Measurements from ENCODE around the gene CPN1. TPM values are rescaled to one million over a fixed set of nuclear protein-coding genes. Genes with fewer than 3 reads are reported as not detected.
"Not testable (repeated sequence)": the region's sequence is repeated elsewhere in the genome, so short reads cannot be mapped to it uniquely, and the experiment has no call there.

The CPN1 gene
- total RNA-seq, 4 donors from 2014 or later = 0.20 TPM; not detected in 3

DNA sequence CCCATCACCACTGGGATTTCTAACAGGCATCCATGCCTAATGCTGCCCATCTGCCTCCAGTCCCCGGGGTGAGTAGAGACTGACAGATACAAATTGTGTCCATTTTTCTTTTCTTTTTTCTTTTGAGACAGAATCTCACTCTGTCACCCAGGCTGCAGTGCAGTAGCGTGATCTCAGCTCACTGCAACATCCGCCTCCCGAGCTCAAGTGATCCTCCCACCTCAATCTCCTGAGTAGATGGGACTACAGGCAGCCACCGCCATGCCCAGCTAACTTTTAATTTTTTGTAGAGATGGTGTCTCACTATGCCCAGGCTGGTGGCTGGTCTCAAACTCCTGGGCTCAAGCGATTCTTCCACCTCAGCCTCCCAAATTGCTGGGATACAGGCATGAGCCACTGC lies 7.6 kb upstream of the CPN1 start:
- no peak overlapping the region for H3K27ac ChIP-seq
- ATAC-seq = no peak
- no peaks in the 10 kb centered on the region for H3K27me3 ChIP-seq
- no peak for DNase-seq
- H3K9me3 ChIP-seq = no peaks in the 10 kb centered on the region
- H3K36me3 ChIP-seq = no peaks in the 10 kb centered on the region
- intact Hi-C loops (cut with DNase I; ENCODE audit: low total_unique reads) (no loop called here), in situ Hi-C loops (cut with MboI; ENCODE audit: low sequenced_read_pairs in 4 of 4) (no loop called here)
- H3K4me3 ChIP-seq = no peak overlapping the region
- H3K4me1 ChIP-seq = no peaks in the 10 kb centered on the region
- no peak for TF ChIP-seq POLR2A (IDR thresholded peaks at IDR 0.05)
- TF ChIP-seq, protein P1, sequence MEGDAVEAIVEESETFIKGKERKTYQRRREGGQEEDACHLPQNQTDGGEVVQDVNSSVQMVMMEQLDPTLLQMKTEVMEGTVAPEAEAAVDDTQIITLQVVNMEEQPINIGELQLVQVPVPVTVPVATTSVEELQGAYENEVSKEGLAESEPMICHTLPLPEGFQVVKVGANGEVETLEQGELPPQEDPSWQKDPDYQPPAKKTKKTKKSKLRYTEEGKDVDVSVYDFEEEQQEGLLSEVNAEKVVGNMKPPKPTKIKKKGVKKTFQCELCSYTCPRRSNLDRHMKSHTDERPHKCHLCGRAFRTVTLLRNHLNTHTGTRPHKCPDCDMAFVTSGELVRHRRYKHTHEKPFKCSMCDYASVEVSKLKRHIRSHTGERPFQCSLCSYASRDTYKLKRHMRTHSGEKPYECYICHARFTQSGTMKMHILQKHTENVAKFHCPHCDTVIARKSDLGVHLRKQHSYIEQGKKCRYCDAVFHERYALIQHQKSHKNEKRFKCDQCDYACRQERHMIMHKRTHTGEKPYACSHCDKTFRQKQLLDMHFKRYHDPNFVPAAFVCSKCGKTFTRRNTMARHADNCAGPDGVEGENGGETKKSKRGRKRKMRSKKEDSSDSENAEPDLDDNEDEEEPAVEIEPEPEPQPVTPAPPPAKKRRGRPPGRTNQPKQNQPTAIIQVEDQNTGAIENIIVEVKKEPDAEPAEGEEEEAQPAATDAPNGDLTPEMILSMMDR (IDR thresholded peaks at IDR 0.05 in 4 of 5, conservative IDR thresholded peaks at IDR 0.05 in 1 of 5) = no peak

DNA sequence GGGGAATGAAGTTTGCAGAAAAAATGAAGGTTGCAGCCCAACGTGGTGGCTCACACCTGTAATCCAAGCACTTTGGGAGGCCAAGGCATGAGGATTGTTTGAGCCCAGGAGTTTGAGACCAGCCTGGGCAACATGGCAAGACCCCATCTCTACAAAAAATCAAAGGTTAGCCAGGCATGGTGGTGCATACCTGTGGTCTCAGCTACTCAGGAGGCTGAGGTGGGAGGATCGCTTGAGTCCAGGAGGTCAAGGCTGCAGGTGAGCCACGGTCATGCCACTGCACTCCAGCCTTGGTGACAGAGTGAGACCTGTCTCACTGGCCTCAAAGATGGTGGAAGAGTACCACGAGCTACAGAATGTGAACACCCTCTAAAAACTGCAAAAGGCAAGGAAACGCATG lies 5.0 kb upstream of the CPN1 start:
- H3K4me1 ChIP-seq; H3K36me3 ChIP-seq; H3K9me3 ChIP-seq; ATAC-seq; H3K4me3 ChIP-seq; DNase-seq; in situ Hi-C loops (cut with MboI; ENCODE audit: low sequenced_read_pairs in 4 of 4); intact Hi-C loops (cut with DNase I; ENCODE audit: low total_unique reads); H3K27me3 ChIP-seq; H3K27ac ChIP-seq: not testable (repeated sequence)

DNA sequence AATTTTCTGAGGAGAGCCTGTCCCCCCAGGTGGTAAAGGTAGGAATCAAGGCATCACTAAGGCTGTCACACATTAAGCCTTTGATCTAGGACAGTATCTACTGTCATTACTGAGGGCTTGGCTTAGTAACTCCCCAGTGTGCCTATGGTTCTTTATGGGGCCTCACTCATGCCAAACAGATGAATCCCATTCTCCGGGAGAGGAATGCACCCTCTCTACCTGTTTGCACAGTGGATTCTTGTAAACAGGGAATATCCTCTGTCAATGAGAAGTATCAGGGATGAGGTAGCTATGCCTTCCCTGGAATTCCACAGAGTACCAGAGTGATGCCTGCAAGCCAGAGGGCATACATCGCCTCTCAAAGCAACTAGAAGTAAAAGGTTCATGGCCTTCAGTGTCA lies 3.9 kb upstream of the CPN1 start:
- TF ChIP-seq POLR2A (IDR thresholded peaks at IDR 0.05) = no peak
- TF ChIP-seq, protein P1 (IDR thresholded peaks at IDR 0.05 in 4 of 5, conservative IDR thresholded peaks at IDR 0.05 in 1 of 5) = no peak
- in situ Hi-C loops (cut with MboI; ENCODE audit: low sequenced_read_pairs in 4 of 4) (no loop called here), intact Hi-C loops (cut with DNase I; ENCODE audit: low total_unique reads) (no loop called here)
- DNase-seq (no peak), ATAC-seq (no peak)
- Histone ChIP-seq H3K27me3 (no peaks in the 10 kb centered on the region), H3K27ac (no peak overlapping the region), H3K4me1 (no peaks in the 10 kb centered on the region), H3K36me3 (no peaks in the 10 kb centered on the region), H3K9me3 (no peaks in the 10 kb centered on the region), H3K4me3 (no peak overlapping the region)

DNA sequence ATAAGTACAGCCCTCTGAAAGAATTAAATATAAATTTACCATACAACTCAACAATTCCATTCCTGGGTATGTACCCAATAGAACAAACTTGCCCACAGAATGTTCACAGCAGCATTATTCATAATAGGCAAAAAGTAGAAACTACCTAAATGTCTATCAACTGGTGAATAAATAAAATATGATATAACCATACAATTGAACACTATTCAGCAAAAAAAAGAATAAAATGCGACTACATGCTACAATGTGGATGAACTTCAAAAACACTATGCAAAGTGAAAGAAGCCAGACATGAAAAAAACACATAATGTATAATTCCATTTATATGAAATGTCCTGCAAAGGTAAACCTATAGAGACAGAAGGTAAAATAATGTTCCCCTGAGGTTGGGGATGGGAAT lies 2.0 kb upstream of the CPN1 start:
- intact Hi-C loops (cut with DNase I; ENCODE audit: low total_unique reads) (no loop called here), in situ Hi-C loops (cut with MboI; ENCODE audit: low sequenced_read_pairs in 4 of 4) (no loop called here)
- no peak for DNase-seq
- H3K27me3 ChIP-seq = no peaks in the 10 kb centered on the region
- H3K9me3 ChIP-seq = no peaks in the 10 kb centered on the region
- no peak for ATAC-seq
- H3K36me3 ChIP-seq = no peaks in the 10 kb centered on the region
- TF ChIP-seq, protein P1 (IDR thresholded peaks at IDR 0.05 in 4 of 5, conservative IDR thresholded peaks at IDR 0.05 in 1 of 5) = no peak
- TF ChIP-seq POLR2A (IDR thresholded peaks at IDR 0.05) = no peak
- no peak overlapping the region for H3K4me3 ChIP-seq
- no peak overlapping the region for H3K27ac ChIP-seq
- H3K4me1 ChIP-seq = no peaks in the 10 kb centered on the region

DNA sequence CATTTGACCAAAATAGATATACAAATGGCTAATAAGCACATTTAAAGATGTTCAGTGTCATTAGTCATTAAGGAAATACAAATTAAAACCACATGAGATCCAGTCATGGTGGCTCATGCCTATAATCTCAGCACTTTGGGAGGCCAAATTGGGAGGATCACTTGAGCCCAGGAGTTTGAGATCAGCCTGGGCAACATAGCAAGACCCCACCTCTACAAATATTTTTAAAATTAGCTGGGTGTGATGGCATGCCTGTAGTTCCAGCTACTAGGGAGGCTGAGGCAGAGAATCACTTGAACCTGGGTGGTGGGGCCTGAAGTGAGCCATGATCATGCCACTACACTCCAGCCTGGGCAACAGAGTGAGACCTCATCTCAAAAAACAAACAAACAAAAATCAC lies 607 bp upstream of the CPN1 start:
- intact Hi-C loops (cut with DNase I; ENCODE audit: low total_unique reads); H3K9me3 ChIP-seq; H3K27me3 ChIP-seq; in situ Hi-C loops (cut with MboI; ENCODE audit: low sequenced_read_pairs in 4 of 4); DNase-seq; H3K4me1 ChIP-seq; H3K4me3 ChIP-seq; ATAC-seq; H3K36me3 ChIP-seq; H3K27ac ChIP-seq: not testable (repeated sequence)

DNA sequence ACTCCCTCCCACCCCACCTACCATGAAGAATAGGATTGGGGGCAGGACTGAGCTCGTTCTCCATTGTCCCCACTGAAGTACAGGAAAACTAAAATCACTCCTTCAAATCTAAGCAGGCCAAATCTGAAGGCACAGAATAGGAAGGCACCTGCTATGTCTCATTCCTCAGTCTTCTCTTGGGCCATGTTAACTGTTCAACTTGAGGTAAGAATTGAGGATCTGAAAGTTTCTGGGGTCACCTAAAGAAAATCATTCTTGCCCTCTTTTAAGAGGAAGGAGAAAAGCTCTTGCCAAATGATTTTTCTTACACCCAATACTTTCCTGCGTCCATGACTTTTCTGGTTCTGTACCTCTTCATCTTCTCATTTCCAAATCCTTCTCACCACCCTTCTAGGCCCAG lies 4.9 kb downstream of the CPN1 start:
- no peak for DNase-seq
- no peaks in the 10 kb centered on the region for H3K9me3 ChIP-seq
- no peaks in the 10 kb centered on the region for H3K36me3 ChIP-seq
- no peak overlapping the region for H3K27ac ChIP-seq
- no peaks in the 10 kb centered on the region for H3K4me1 ChIP-seq
- H3K4me3 ChIP-seq = no peak overlapping the region
- intact Hi-C loops (cut with DNase I; ENCODE audit: low total_unique reads) (no loop called here), in situ Hi-C loops (cut with MboI; ENCODE audit: low sequenced_read_pairs in 4 of 4) (no loop called here)
- no peaks in the 10 kb centered on the region for H3K27me3 ChIP-seq
- TF ChIP-seq, protein P1 (IDR thresholded peaks at IDR 0.05 in 4 of 5, conservative IDR thresholded peaks at IDR 0.05 in 1 of 5) = no peak
- TF ChIP-seq POLR2A (IDR thresholded peaks at IDR 0.05) = no peak
- ATAC-seq = no peak

Data from gastrocnemius medialis (tissue), 4 donors.